ENCODE results near the gene MPPED1. TPM values are rescaled to one million over a fixed set of nuclear protein-coding genes. Genes with fewer than 3 reads are reported as not detected.

MPPED1 gene
- total and polyA plus RNA-seq, 4 donors = 0.89 to 6.5 (median 4.1) TPM

- TF ChIP-seq MAX (IDR thresholded peaks at IDR 0.05) (no peak), RAD21 (IDR thresholded peaks at IDR 0.05) (no peak), GABPA (IDR thresholded peaks at IDR 0.05 in 1 of 2, conservative IDR thresholded peaks at IDR 0.05 in 1 of 2) (no peak), NR2F2 (IDR thresholded peaks at IDR 0.05) (no peak)
- Histone ChIP-seq H3K9ac (ENCODE audit: low read depth in 1 of 2, low read length in 2 of 2) (no peak overlapping the region), H3K36me3 (ENCODE audit: control insufficient read depth in 4 of 4, insufficient read depth in 3 of 4, low read depth in 1 of 4, low read length in 3 of 4) (peaks cover 4 to 38% (median 8%) of the 10 kb centered on the region in 4 donors), H3K4me3 (ENCODE audit: low read depth in 1 of 3, low read length in 3 of 3) (no peak overlapping the region), H3K4me1 (ENCODE audit: control insufficient read depth in 4 of 4, insufficient read depth in 4 of 4, low read length in 3 of 4) (no peaks in the 10 kb centered on the region), H3K27ac (ENCODE audit: low read depth in 1 of 2, low read length in 2 of 2) (no peak overlapping the region), H3K9me3 (ENCODE audit: control insufficient read depth in 4 of 4, low read length in 3 of 4) (no peaks in the 10 kb centered on the region), H3K27me3 (ENCODE audit: control insufficient read depth in 4 of 4, insufficient read depth in 4 of 4, low read length in 3 of 4) (no peaks in the 10 kb centered on the region)
- no peak for DNase-seq (ENCODE audit: low spot score)
- WGBS = over 99% methylated on average over 3 of the region's 3 CpGs
Measured at GRCh38 chr22:43504068-43504467, 92.3 kb downstream of the MPPED1 start.

- H3K4me3 ChIP-seq (ENCODE audit: low read depth in 1 of 3, low read length in 3 of 3) = no peak overlapping the region
- TF ChIP-seq HNF4G (IDR thresholded peaks at IDR 0.05) (no peak), MAX (IDR thresholded peaks at IDR 0.05) (no peak), YY1 (IDR thresholded peaks at IDR 0.05) (no peak), RXRA (IDR thresholded peaks at IDR 0.05) (no peak), JUND (IDR thresholded peaks at IDR 0.05) (no peak), FOXA1 (IDR thresholded peaks at IDR 0.05) (no peak), TAF1 (conservative IDR thresholded peaks at IDR 0.05) (no peak), NR2F2 (IDR thresholded peaks at IDR 0.05) (no peak), EGR1 (IDR thresholded peaks at IDR 0.05; ENCODE audit: low read depth in 2 of 2) (no peak), RAD21 (IDR thresholded peaks at IDR 0.05) (no peak), SP1 (IDR thresholded peaks at IDR 0.05) (no peak)
- TF ChIP-seq, protein P1, sequence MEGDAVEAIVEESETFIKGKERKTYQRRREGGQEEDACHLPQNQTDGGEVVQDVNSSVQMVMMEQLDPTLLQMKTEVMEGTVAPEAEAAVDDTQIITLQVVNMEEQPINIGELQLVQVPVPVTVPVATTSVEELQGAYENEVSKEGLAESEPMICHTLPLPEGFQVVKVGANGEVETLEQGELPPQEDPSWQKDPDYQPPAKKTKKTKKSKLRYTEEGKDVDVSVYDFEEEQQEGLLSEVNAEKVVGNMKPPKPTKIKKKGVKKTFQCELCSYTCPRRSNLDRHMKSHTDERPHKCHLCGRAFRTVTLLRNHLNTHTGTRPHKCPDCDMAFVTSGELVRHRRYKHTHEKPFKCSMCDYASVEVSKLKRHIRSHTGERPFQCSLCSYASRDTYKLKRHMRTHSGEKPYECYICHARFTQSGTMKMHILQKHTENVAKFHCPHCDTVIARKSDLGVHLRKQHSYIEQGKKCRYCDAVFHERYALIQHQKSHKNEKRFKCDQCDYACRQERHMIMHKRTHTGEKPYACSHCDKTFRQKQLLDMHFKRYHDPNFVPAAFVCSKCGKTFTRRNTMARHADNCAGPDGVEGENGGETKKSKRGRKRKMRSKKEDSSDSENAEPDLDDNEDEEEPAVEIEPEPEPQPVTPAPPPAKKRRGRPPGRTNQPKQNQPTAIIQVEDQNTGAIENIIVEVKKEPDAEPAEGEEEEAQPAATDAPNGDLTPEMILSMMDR (IDR thresholded peaks at IDR 0.05; ENCODE audit: low read depth, low read length, missing input control) = no peak
- TF ChIP-seq, protein P2, sequence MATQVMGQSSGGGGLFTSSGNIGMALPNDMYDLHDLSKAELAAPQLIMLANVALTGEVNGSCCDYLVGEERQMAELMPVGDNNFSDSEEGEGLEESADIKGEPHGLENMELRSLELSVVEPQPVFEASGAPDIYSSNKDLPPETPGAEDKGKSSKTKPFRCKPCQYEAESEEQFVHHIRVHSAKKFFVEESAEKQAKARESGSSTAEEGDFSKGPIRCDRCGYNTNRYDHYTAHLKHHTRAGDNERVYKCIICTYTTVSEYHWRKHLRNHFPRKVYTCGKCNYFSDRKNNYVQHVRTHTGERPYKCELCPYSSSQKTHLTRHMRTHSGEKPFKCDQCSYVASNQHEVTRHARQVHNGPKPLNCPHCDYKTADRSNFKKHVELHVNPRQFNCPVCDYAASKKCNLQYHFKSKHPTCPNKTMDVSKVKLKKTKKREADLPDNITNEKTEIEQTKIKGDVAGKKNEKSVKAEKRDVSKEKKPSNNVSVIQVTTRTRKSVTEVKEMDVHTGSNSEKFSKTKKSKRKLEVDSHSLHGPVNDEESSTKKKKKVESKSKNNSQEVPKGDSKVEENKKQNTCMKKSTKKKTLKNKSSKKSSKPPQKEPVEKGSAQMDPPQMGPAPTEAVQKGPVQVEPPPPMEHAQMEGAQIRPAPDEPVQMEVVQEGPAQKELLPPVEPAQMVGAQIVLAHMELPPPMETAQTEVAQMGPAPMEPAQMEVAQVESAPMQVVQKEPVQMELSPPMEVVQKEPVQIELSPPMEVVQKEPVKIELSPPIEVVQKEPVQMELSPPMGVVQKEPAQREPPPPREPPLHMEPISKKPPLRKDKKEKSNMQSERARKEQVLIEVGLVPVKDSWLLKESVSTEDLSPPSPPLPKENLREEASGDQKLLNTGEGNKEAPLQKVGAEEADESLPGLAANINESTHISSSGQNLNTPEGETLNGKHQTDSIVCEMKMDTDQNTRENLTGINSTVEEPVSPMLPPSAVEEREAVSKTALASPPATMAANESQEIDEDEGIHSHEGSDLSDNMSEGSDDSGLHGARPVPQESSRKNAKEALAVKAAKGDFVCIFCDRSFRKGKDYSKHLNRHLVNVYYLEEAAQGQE (IDR thresholded peaks at IDR 0.05) = no peak
- TF ChIP-seq, protein P3, sequence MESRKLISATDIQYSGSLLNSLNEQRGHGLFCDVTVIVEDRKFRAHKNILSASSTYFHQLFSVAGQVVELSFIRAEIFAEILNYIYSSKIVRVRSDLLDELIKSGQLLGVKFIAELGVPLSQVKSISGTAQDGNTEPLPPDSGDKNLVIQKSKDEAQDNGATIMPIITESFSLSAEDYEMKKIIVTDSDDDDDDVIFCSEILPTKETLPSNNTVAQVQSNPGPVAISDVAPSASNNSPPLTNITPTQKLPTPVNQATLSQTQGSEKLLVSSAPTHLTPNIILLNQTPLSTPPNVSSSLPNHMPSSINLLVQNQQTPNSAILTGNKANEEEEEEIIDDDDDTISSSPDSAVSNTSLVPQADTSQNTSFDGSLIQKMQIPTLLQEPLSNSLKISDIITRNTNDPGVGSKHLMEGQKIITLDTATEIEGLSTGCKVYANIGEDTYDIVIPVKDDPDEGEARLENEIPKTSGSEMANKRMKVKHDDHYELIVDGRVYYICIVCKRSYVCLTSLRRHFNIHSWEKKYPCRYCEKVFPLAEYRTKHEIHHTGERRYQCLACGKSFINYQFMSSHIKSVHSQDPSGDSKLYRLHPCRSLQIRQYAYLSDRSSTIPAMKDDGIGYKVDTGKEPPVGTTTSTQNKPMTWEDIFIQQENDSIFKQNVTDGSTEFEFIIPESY (IDR thresholded peaks at IDR 0.05) = no peak
- TF ChIP-seq, protein P4, sequence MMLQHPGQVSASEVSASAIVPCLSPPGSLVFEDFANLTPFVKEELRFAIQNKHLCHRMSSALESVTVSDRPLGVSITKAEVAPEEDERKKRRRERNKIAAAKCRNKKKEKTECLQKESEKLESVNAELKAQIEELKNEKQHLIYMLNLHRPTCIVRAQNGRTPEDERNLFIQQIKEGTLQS (IDR thresholded peaks at IDR 0.05) = no peak
- WGBS = 94% methylated on average over 7 of the region's 7 CpGs
- no peaks in the 10 kb centered on the region for H3K4me1 ChIP-seq (ENCODE audit: control insufficient read depth in 4 of 4, insufficient read depth in 4 of 4, low read length in 3 of 4)
- H3K27ac ChIP-seq (ENCODE audit: low read depth in 1 of 2, low read length in 2 of 2) = no peak overlapping the region
- no peaks in the 10 kb centered on the region for H3K27me3 ChIP-seq (ENCODE audit: control insufficient read depth in 4 of 4, insufficient read depth in 4 of 4, low read length in 3 of 4)
- no peak overlapping the region for H3K9ac ChIP-seq (ENCODE audit: low read depth in 1 of 2, low read length in 2 of 2)
- no peak for DNase-seq (ENCODE audit: low spot score)
- peaks cover 4 to 38% (median 8%) of the 10 kb centered on the region in 4 donors for H3K36me3 ChIP-seq (ENCODE audit: control insufficient read depth in 4 of 4, insufficient read depth in 3 of 4, low read depth in 1 of 4, low read length in 3 of 4)
- no peaks in the 10 kb centered on the region for H3K9me3 ChIP-seq (ENCODE audit: control insufficient read depth in 4 of 4, low read length in 3 of 4)
Measured at GRCh38 chr22:43504666-43505261, 93.0 kb downstream of the MPPED1 start.

Data from liver (tissue), 9 donors.